Vagina (tissue), 2 donors: ENCODE results near the gene THTPA. TPM values are rescaled to one million over a fixed set of nuclear protein-coding genes. Genes with fewer than 3 reads are reported as not detected.

ENCODE experiments used
- DNase-seq, 2 donors: peaks; one replicate each; pipeline ENCODE4 v3.0.0-alpha.2; 2017; ENCODE audit errors: extremely low spot score in 2 of 2
- H3K27ac ChIP-seq: fragments of 200-600 bp; sonication (generic); one replicate; pipeline ENCODE4 v1.5.1; 2019
- H3K27me3 ChIP-seq: fragments of 200-600 bp; sonication (generic); one replicate; pipeline ENCODE4 v1.5.1; 2019
- H3K36me3 ChIP-seq, 2 donors: fragments of 200-600 bp; sonication (generic); one replicate each; pipeline ENCODE4 v1.5.1; 2017 to 2019
- H3K4me1 ChIP-seq: fragments of 200-600 bp; sonication (generic); one replicate; pipeline ENCODE4 v1.5.1; 2019
- H3K4me3 ChIP-seq, 2 donors: fragments of 200-600 bp; sonication (generic); 1 replicate in 1 of 2; 2 replicates in 1 of 2; pipeline ENCODE4 v1.5.1; 2016 to 2019
- H3K9me3 ChIP-seq: fragments of 200-600 bp; sonication (generic); one replicate; pipeline ENCODE4 v1.5.1; 2019
- CTCF ChIP-seq, 3 experiments: fragments of 450-650 bp in 2 of 3; fragments of 200-600 bp in 1 of 3; sonication (generic) in 1 of 3; IDR thresholded peaks; one replicate each; pipeline ENCODE4 v1.5.1; 2017 to 2019; ENCODE audit warnings: antibody characterized with exemption in 3 of 3, mild to moderate bottlenecking in 2 of 3, moderate library complexity in 2 of 3
- POLR2A ChIP-seq, 2 donors: fragments of 450-650 bp; IDR thresholded peaks; one replicate each; pipeline ENCODE4 v1.6.1; 2017; ENCODE audit warnings: antibody characterized with exemption in 2 of 2, mild to moderate bottlenecking in 2 of 2, moderate library complexity in 2 of 2
- POLR2AphosphoS5 ChIP-seq, 2 donors: sonication (generic); formaldehyde crosslinking; IDR thresholded peaks; one replicate each; pipeline ENCODE4 v1.9.0; 2017; ENCODE audit warnings: antibody characterized with exemption in 2 of 2, mild to moderate bottlenecking in 2 of 2, low read depth in 1 of 2; ENCODE audit not compliant: insufficient read depth in 1 of 2
- intact Hi-C: fragments of 100-400 bp; cut with DNase I; formaldehyde crosslinking; loops from one replicate; pipeline ENCODE4 v1.15.1; 2023
- total RNA-seq: library from RNA; depleted of rRNA; stranded (reverse); fragments of >200 nt; gene quantifications from one replicate; pipeline ENCODE4 v1.2.3, GENCODE V29; 2016

Gene THTPA
- total RNA-seq, 1 donor from 2014 or later = 15.0 TPM

- no peak for DNase-seq
- Histone ChIP-seq H3K36me3 (peaks cover 0 to 33% of the 10 kb centered on the region in 2 donors), H3K27ac (no peak overlapping the region), H3K9me3 (no peaks in the 10 kb centered on the region), H3K27me3 (no peaks in the 10 kb centered on the region), H3K4me1 (peaks cover 34% of the 10 kb centered on the region), H3K4me3 (no peak overlapping the region)
- intact Hi-C loops = no loop called here
- TF ChIP-seq POLR2AphosphoS5 (IDR thresholded peaks at IDR 0.05; ENCODE audit: insufficient read depth in 1 of 2, low read depth in 1 of 2) (no peak), CTCF (IDR thresholded peaks at IDR 0.05) (no peak), POLR2A (IDR thresholded peaks at IDR 0.05) (no peak)
These were observed 1.9 kb downstream of the THTPA start for GRCh38 chr14:23557946-23558345.

DNA sequence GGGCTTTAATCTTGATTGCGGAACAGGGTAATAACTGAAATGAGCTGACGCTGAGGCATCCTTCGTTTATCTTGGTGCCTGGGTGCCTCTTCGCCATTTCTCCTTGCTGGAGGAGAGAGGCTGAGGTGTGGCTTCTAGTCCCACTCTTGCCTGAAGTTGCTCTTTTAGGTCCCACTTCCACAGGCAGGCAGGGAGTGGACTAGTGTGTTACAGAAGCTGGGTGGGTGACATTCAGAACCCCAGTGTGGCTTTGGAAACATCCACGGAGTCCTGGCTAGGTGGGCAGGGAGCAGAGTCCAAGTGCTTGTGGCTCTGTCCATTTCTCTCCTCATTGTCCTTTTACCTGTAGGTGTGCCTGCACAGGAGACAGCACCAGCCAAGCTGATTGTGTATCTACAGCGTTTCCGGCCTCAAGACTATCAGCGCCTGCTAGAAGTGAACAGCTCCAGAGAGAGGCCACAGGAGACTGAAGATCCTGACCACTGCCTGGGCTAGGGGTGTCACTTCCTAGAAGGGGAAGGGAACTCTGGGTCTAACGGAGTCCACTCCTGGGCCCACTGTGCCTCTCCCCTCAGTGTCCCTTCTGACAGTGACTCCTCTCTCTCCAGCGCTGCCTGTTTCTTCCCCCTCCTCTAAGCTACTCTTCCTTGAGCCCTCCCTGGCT lies 2.4 kb downstream of the THTPA start:
- H3K36me3 ChIP-seq = peaks cover 0 to 33% of the 10 kb centered on the region in 2 donors
- H3K9me3 ChIP-seq = no peaks in the 10 kb centered on the region
- no peak overlapping the region for H3K4me3 ChIP-seq
- intact Hi-C loops = no loop called here
- peaks cover 34% of the 10 kb centered on the region for H3K4me1 ChIP-seq
- no peak for TF ChIP-seq POLR2AphosphoS5 (IDR thresholded peaks at IDR 0.05; ENCODE audit: insufficient read depth in 1 of 2, low read depth in 1 of 2)
- TF ChIP-seq CTCF (IDR thresholded peaks at IDR 0.05) = no peak
- no peak for TF ChIP-seq POLR2A (IDR thresholded peaks at IDR 0.05)
- H3K27me3 ChIP-seq = no peaks in the 10 kb centered on the region
- H3K27ac ChIP-seq = no peak overlapping the region
- no peak for DNase-seq

GRCh38 chr14:23559010-23559925 lies 3.2 kb downstream of the THTPA start:
- H3K9me3 ChIP-seq = no peaks in the 10 kb centered on the region
- TF ChIP-seq POLR2A (IDR thresholded peaks at IDR 0.05) = no peak
- TF ChIP-seq CTCF (IDR thresholded peaks at IDR 0.05) = peak in 2 of 3 experiments; percentile 38 to 68
- no peak for TF ChIP-seq POLR2AphosphoS5 (IDR thresholded peaks at IDR 0.05; ENCODE audit: insufficient read depth in 1 of 2, low read depth in 1 of 2)
- H3K4me1 ChIP-seq = peaks cover 34% of the 10 kb centered on the region
- H3K36me3 ChIP-seq = peaks cover 0 to 36% of the 10 kb centered on the region in 2 donors
- no peaks in the 10 kb centered on the region for H3K27me3 ChIP-seq
- intact Hi-C loops = no loop called here
- no peak for DNase-seq
- no peak overlapping the region for H3K27ac ChIP-seq
- H3K4me3 ChIP-seq = no peak overlapping the region

DNA sequence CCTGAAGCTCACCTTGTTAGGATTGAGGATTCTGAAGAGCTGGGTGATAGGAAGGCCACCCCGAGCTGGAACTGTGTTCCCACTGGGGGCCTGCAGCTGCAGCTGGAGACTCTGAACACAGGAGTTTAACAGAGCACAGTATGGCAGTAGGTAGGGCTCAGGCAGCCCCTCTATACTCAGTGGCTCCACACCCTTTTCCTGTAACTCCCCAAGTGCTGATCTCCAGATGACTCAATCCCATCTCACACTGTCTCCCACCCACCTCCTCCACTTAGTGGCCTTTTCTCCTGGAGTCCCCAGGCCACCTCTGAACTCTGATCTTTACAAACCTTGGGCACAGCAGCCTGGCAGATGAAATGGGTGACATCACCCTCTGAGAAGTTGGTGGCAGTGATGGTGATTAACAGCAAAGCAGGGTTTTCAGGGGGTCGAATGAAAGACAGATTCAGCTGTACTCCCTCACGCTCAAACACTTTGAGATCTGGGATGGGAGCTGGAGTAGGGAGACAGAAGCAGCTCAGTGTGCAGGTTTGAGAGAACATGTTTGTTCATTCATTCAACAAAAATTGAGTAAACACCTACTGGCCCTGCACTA lies 4.0 kb downstream of the THTPA start:
- Histone ChIP-seq H3K27me3 (no peaks in the 10 kb centered on the region), H3K27ac (no peak overlapping the region), H3K4me1 (peaks cover 32% of the 10 kb centered on the region), H3K4me3 (no peak overlapping the region), H3K36me3 (peaks cover 0 to 36% of the 10 kb centered on the region in 2 donors), H3K9me3 (no peaks in the 10 kb centered on the region)
- TF ChIP-seq POLR2A (IDR thresholded peaks at IDR 0.05) (no peak), CTCF (IDR thresholded peaks at IDR 0.05) (no peak), POLR2AphosphoS5 (IDR thresholded peaks at IDR 0.05; ENCODE audit: insufficient read depth in 1 of 2, low read depth in 1 of 2) (no peak)
- DNase-seq = no peak
- intact Hi-C loops = loop anchor here (5.0 kb wide), 1 partner anchor 238 kb away; the partner anchor contains the start of gene PABPN1
